Measurements from ENCODE around the gene RAB29. TPM values are rescaled to one million over a fixed set of nuclear protein-coding genes. Genes with fewer than 3 reads are reported as not detected.
A peak's percentile ranks its signal among the peaks of the same experiment; 100 is the strongest.

RAB29 gene
- total and polyA plus RNA-seq, 7 donors, result 5.3 to 20.5 (median 5.9) TPM

GRCh38 chr1:205744403-205744802, 30.9 kb downstream of the RAB29 start:
- TF ChIP-seq CTCF (IDR thresholded peaks at IDR 0.05), result no peak
- intact Hi-C loops (cut with DNase I), result no loop called here
- DNase-seq (no peak), ATAC-seq (no peak)
- H3K27me3 ChIP-seq (ENCODE audit: insufficient read depth in 3 of 3, low read length in 2 of 3), result no peaks in the 10 kb centered on the region
- H3K9me3 ChIP-seq, result no peaks in the 10 kb centered on the region
- 93 to 97% (median 94%) methylated on average over 7 to 8 of the region's 8 CpGs for WGBS, 3 donors
- peaks cover 48% of the 10 kb centered on the region for H3K4me1 ChIP-seq
- H3K4me3 ChIP-seq, result no peak overlapping the region
- peaks cover 0 to 7% of the 10 kb centered on the region in 2 donors for H3K36me3 ChIP-seq (ENCODE audit: insufficient read depth in 1 of 2, low read depth in 1 of 2)
- H3K27ac ChIP-seq, result no peak overlapping the region

- Histone ChIP-seq H3K4me3 (no peak overlapping the region), H3K4me1 (peaks cover 48% of the 10 kb centered on the region), H3K36me3 (ENCODE audit: insufficient read depth in 1 of 2, low read depth in 1 of 2) (peaks cover 0 to 7% of the 10 kb centered on the region in 2 donors), H3K27ac (no peak overlapping the region), H3K9me3 (no peaks in the 10 kb centered on the region), H3K27me3 (ENCODE audit: insufficient read depth in 3 of 3, low read length in 2 of 3) (no peaks in the 10 kb centered on the region)
- no peak for TF ChIP-seq CTCF (IDR thresholded peaks at IDR 0.05)
- intact Hi-C loops (cut with DNase I), result no loop called here
- ATAC-seq (no peak), DNase-seq (no peak)
- 24 to 42% (median 36%) methylated on average over 4 of the region's 4 CpGs for WGBS, 3 donors
Observed at GRCh38 chr1:205743977-205744376, 31.3 kb downstream of the RAB29 start.

GRCh38 chr1:205741681-205742080, 33.6 kb downstream of the RAB29 start:
- ATAC-seq (no peak), DNase-seq (no peak)
- Histone ChIP-seq H3K9me3 (no peaks in the 10 kb centered on the region), H3K27me3 (ENCODE audit: insufficient read depth in 3 of 3, low read length in 2 of 3) (no peaks in the 10 kb centered on the region), H3K36me3 (ENCODE audit: insufficient read depth in 1 of 2, low read depth in 1 of 2) (peaks cover 0 to 7% of the 10 kb centered on the region in 2 donors), H3K4me1 (peaks cover 31% of the 10 kb centered on the region), H3K27ac (no peak overlapping the region), H3K4me3 (no peak overlapping the region)
- WGBS, 3 donors, result 33 to 56% (median 44%) methylated on average over 1 of the region's 1 CpG
- no peak for TF ChIP-seq CTCF (IDR thresholded peaks at IDR 0.05)
- intact Hi-C loops (cut with DNase I), result no loop called here

GRCh38 chr1:205739348-205740160, 35.7 kb downstream of the RAB29 start:
- H3K4me3 ChIP-seq, result no peak overlapping the region
- no peak overlapping the region for H3K27ac ChIP-seq
- ATAC-seq (peak in 1 of 4 donors; percentile 22), DNase-seq (no peak)
- intact Hi-C loops (cut with DNase I), result no loop called here
- peaks cover 0 to 19% of the 10 kb centered on the region in 2 donors for H3K36me3 ChIP-seq (ENCODE audit: insufficient read depth in 1 of 2, low read depth in 1 of 2)
- no peaks in the 10 kb centered on the region for H3K27me3 ChIP-seq (ENCODE audit: insufficient read depth in 3 of 3, low read length in 2 of 3)
- peaks cover 15% of the 10 kb centered on the region for H3K4me1 ChIP-seq
- H3K9me3 ChIP-seq, result no peaks in the 10 kb centered on the region
- TF ChIP-seq CTCF (IDR thresholded peaks at IDR 0.05), result no peak
- 73 to 74% (median 74%) methylated on average over 5 of the region's 5 CpGs for WGBS, 3 donors
